Panc1 (cell line): ENCODE data around the gene CAVIN2. TPM values are rescaled to one million over a fixed set of nuclear protein-coding genes. Genes with fewer than 3 reads are reported as not detected.

Experiments used
- ATAC-seq: fragments of 200-7000 bp; cut with Tn5 transposase; 2 replicates; pipeline ENCODE4 v1.9.1; 2020; ENCODE audit warnings: mild to moderate bottlenecking, moderate library complexity
- BruUV-seq: library from RNA; stranded (reverse); fragments of 400-500 nt; replicated peaks from 2 replicates; lab custom pipeline; 2021; lab: Mats Ljungman, UMichigan
- CTCF ChIA-PET: fragments of 300-600 bp; sonication (Branson Sonifier 250); formaldehyde crosslinking; loops from one replicate; lab custom pipeline; 2022; ENCODE audit warnings: antibody characterized with exemption; lab: Charles Lee
- POLR2A ChIA-PET: fragments of 300-600 bp; sonication (Branson Sonifier 250); formaldehyde crosslinking; loops from one replicate; lab custom pipeline; 2022; ENCODE audit warnings: antibody characterized with exemption; lab: Charles Lee
- DNase-seq: peaks from one replicate; pipeline ENCODE4 v3.0.0-alpha.2; 2010; ENCODE audit warnings: low read depth, low spot score
- H3K27ac ChIP-seq: 2 replicates; pipeline ENCODE4 v1.5.1; 2011; ENCODE audit warnings: mild to moderate bottlenecking, low read length, inconsistent platforms
- H3K27me3 ChIP-seq: fragments of 200-500 bp; sonication (Bioruptor generic); 2 replicates; pipeline ENCODE4 v1.6.0; 2014; ENCODE audit warnings: low read length, inconsistent platforms; ENCODE audit not compliant: control insufficient read depth, insufficient read depth
- H3K36me3 ChIP-seq: fragments of 200-500 bp; sonication (Bioruptor generic); 2 replicates; pipeline ENCODE4 v1.5.1; 2014; ENCODE audit warnings: inconsistent platforms, mild to moderate bottlenecking, low read length, moderate library complexity; ENCODE audit not compliant: control insufficient read depth, insufficient read depth
- H3K4me1 ChIP-seq: 2 replicates; pipeline ENCODE4 v1.5.1; 2011; ENCODE audit warnings: inconsistent platforms, mild to moderate bottlenecking, low read length, moderate library complexity; ENCODE audit not compliant: control insufficient read depth, insufficient read depth
- H3K4me3 ChIP-seq, 2 experiments: 2 replicates each; pipeline ENCODE4 v1.5.1; 2011 to 2012; ENCODE audit warnings: low read depth in 2 of 2, low read length in 2 of 2, mild to moderate bottlenecking in 2 of 2, inconsistent platforms in 1 of 2, moderate library complexity in 1 of 2
- H3K9me3 ChIP-seq: fragments of 200-500 bp; sonication (Bioruptor generic); 2 replicates; pipeline ENCODE4 v1.5.1; 2014; ENCODE audit warnings: low read depth, mild to moderate bottlenecking, inconsistent platforms, low read length, moderate library complexity; ENCODE audit not compliant: control insufficient read depth, insufficient read depth
- CTCF ChIP-seq: fragments of 450-650 bp; IDR thresholded peaks from 2 replicates; pipeline ENCODE4 v1.5.1; 2017; ENCODE audit warnings: mild to moderate bottlenecking
- POLR2AphosphoS5 ChIP-seq: IDR thresholded peaks from 2 replicates; pipeline ENCODE4 v1.6.1; 2012; ENCODE audit warnings: mild to moderate bottlenecking, low read depth, low read length, moderate library complexity
- SIN3A ChIP-seq: IDR thresholded peaks from 2 replicates; pipeline ENCODE4 v1.6.1; 2012; ENCODE audit warnings: low read depth, mild to moderate bottlenecking, low read length, moderate library complexity, borderline replicate concordance; ENCODE audit not compliant: insufficient read depth
- TCF7L2 ChIP-seq: IDR thresholded peaks from 2 replicates; pipeline ENCODE4 v1.6.1; 2011; ENCODE audit warnings: mild to moderate bottlenecking, low read depth, low read length, inconsistent platforms
- in situ Hi-C: cut with HindIII; loops from 2 replicates; pipeline ENCODE4 v1.10.0; 2016; ENCODE audit warnings: low sequenced_read_pairs, low pct_unique_long_range_greater_than_20kb
- intact Hi-C: fragments of 100-400 bp; cut with micrococcal nuclease; formaldehyde crosslinking; loops from one replicate; pipeline ENCODE4 v1.10.0; 2022; ENCODE audit not compliant: unreplicated experiment
- total RNA-seq: library from RNA; stranded (reverse); gene quantifications from one replicate; pipeline ENCODE4 v1.2.1, GENCODE V29; 2021; ENCODE audit not compliant: unreplicated experiment
- TF ChIP-seq, protein P1 (sequence below), 2 experiments: IDR thresholded peaks; 2 replicates each; pipeline ENCODE4 v1.6.1; 2011 to 2012; ENCODE audit warnings: low read depth in 2 of 2, control low read depth in 1 of 2, low read length in 1 of 2, mild to moderate bottlenecking in 1 of 2, moderate library complexity in 1 of 2; ENCODE audit not compliant: insufficient read depth in 1 of 2

Gene CAVIN2
- total RNA-seq, 1 experiment from 2014 or later = 0.95 TPM

DNA sequence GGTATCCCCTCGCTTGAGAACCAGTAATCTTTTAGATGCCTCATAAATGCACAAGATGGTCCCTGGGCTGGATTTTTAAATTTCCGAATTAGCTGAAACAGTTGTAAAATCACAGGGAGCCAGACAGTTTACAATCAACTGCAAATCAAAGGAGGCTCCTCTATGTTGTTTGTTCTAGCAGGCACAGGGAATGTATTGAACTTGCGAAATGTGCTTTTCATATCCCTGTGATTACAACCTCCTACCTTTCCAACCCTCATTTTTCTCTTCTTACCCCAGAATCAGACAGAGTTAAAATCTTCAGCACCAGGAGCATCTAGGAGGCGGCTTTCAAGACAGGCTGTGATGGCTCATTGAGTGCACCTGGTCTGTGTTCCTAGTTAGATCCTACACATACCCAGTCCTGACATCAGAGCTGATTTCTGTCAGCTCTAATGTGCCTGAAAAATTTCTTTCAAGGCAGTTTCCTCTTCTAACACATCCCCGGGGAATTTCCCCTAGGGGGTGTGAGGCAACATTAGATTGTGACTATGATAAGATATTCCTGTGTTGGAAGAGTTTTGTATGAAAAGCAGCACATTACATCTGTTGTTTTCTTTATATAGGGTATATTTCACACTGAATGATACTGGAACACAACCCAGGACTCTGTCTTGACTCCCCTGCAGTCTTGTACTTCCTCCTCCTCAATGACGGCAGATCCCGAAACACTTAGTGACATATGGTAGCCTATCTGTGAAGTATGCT is 17.9 kb upstream of the CAVIN2 start:
- H3K4me3 ChIP-seq = no peak overlapping the region
- ChIA-PET CTCF (no interaction called here), POLR2A (no interaction called here)
- H3K27me3 ChIP-seq = no peaks in the 10 kb centered on the region
- no peaks in the 10 kb centered on the region for H3K9me3 ChIP-seq
- H3K36me3 ChIP-seq = no peaks in the 10 kb centered on the region
- no peak overlapping the region for H3K27ac ChIP-seq
- ATAC-seq (no peak), DNase-seq (no peak)
- in situ Hi-C loops (no loop called here), intact Hi-C loops (no loop called here)
- H3K4me1 ChIP-seq = peaks cover 7% of the 10 kb centered on the region; the same call in 1 of the 2 replicates
- TF ChIP-seq SIN3A (no peak), POLR2AphosphoS5 (no peak)
- no TSS peak for BruUV-seq

GRCh38 chr2:191863988-191864387 is 17.1 kb upstream of the CAVIN2 start:
- in situ Hi-C loops (no loop called here), intact Hi-C loops (no loop called here)
- no peak overlapping the region for H3K4me3 ChIP-seq
- CTCF ChIA-PET = no interaction called here
- DNase-seq (no peak), ATAC-seq (no peak)
- BruUV-seq = no TSS peak
- no peak for TF ChIP-seq SIN3A
- TF ChIP-seq, protein P1, sequence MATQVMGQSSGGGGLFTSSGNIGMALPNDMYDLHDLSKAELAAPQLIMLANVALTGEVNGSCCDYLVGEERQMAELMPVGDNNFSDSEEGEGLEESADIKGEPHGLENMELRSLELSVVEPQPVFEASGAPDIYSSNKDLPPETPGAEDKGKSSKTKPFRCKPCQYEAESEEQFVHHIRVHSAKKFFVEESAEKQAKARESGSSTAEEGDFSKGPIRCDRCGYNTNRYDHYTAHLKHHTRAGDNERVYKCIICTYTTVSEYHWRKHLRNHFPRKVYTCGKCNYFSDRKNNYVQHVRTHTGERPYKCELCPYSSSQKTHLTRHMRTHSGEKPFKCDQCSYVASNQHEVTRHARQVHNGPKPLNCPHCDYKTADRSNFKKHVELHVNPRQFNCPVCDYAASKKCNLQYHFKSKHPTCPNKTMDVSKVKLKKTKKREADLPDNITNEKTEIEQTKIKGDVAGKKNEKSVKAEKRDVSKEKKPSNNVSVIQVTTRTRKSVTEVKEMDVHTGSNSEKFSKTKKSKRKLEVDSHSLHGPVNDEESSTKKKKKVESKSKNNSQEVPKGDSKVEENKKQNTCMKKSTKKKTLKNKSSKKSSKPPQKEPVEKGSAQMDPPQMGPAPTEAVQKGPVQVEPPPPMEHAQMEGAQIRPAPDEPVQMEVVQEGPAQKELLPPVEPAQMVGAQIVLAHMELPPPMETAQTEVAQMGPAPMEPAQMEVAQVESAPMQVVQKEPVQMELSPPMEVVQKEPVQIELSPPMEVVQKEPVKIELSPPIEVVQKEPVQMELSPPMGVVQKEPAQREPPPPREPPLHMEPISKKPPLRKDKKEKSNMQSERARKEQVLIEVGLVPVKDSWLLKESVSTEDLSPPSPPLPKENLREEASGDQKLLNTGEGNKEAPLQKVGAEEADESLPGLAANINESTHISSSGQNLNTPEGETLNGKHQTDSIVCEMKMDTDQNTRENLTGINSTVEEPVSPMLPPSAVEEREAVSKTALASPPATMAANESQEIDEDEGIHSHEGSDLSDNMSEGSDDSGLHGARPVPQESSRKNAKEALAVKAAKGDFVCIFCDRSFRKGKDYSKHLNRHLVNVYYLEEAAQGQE (IDR thresholded peaks at IDR 0.05; ENCODE audit: insufficient read depth in 1 of 2, low read depth in 2 of 2, low read length in 1 of 2) = no peak
- TF ChIP-seq TCF7L2 = no peak
- TF ChIP-seq POLR2AphosphoS5 = no peak
- TF ChIP-seq CTCF = no peak
- H3K27ac ChIP-seq = no peak overlapping the region
- no peaks in the 10 kb centered on the region for H3K27me3 ChIP-seq
- no peaks in the 10 kb centered on the region for H3K9me3 ChIP-seq
- no peaks in the 10 kb centered on the region for H3K36me3 ChIP-seq
- POLR2A ChIA-PET = no interaction called here
- peaks cover 7% of the 10 kb centered on the region; the same call in 1 of the 2 replicates for H3K4me1 ChIP-seq

DNA sequence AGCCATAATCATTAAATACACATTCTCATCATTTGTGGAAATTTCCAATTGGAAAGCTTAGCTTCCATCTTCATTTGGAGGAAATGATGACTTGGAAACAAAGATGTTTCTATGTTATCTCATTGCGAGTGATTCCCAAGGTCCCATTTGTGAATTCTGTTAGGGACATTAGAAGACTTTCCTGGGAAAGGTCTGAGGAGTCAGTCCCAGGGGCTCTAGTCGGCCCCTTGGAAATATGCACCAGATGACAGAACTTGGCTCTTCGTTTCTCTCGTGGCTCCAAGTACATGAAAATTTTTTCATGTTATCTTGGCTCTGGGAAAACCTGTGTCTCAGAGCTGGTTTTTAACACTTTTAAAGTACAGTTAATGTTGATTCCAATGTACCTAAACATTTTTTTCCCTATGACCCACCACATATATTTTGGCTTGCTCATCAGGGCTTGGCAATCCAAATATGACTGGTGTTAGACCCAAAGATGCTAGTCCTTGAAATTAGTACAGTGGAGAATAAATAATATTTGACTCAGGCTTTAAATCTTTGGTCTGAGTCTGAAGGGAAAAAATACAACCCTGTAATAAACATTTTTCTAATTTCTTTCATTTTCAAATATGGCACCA is 15.4 kb upstream of the CAVIN2 start:
- BruUV-seq = no TSS peak

More for the DNA sequence above, 15.4 kb upstream of the CAVIN2 start:
- Histone ChIP-seq H3K36me3 (no peaks in the 10 kb centered on the region), H3K27me3 (no peaks in the 10 kb centered on the region), H3K27ac (no peak overlapping the region), H3K4me3 (no peak overlapping the region), H3K9me3 (no peaks in the 10 kb centered on the region), H3K4me1 (peaks cover 7% of the 10 kb centered on the region; the same call in 1 of the 2 replicates)
- intact Hi-C loops = no loop called here
- TF ChIP-seq SIN3A (no peak), TCF7L2 (no peak), POLR2AphosphoS5 (no peak), CTCF (no peak)
- TF ChIP-seq, protein P1 (IDR thresholded peaks at IDR 0.05; ENCODE audit: insufficient read depth in 1 of 2, low read depth in 2 of 2, low read length in 1 of 2) = no peak
- CTCF ChIA-PET = no interaction called here
- in situ Hi-C loops = no loop called here
- DNase-seq (no peak), ATAC-seq (no peak)
- POLR2A ChIA-PET = no interaction called here
